A549 (cell line): ENCODE measurements around the gene COL28A1. TPM values are rescaled to one million over a fixed set of nuclear protein-coding genes. Genes with fewer than 3 reads are reported as not detected.

Experiments
- ATAC-seq, 2 experiments: fragments of 200-7000 bp in 1 of 2; fragments of >200 bp in 1 of 2; cut with Nextera tagmentation in 1 of 2; cut with Tn5 transposase in 1 of 2; 3 replicates each; pipeline versions ENCODE4 v1.8.0 to v1.9.1; 2018 to 2020; ENCODE audit warnings: mild to moderate bottlenecking in 1 of 2, moderate library complexity in 1 of 2
- CTCF ChIA-PET: fragments of 300-600 bp; sonication (Branson Sonifier 250); formaldehyde crosslinking; extraction: SDS; loops from one replicate; lab custom pipeline; 2021; ENCODE audit warnings: antibody characterized with exemption, inconsistent platforms; lab: Yijun Ruan, JAX
- POLR2A ChIA-PET: fragments of 350-600 bp; formaldehyde crosslinking; extraction: SDS; loops from one replicate; lab custom pipeline; 2021; ENCODE audit warnings: antibody characterized with exemption, inconsistent platforms; lab: Yijun Ruan, JAX
- DNase-seq, 2 experiments: peaks; one replicate each; pipeline versions ENCODE4 v3.0.0 to v3.0.0-alpha.2; 2011 to 2016; ENCODE audit warnings: low read depth in 1 of 2, low spot score in 1 of 2
- FAIRE-seq: peaks from 2 replicates; lab custom pipeline; 2011; peaks lifted over from hg19 to GRCh38; lab: Jason Lieb, UNC
- H3K27ac ChIP-seq, 2 experiments: fragments of >200 bp; sonication (Bioruptor Twin); formaldehyde crosslinking; 3 replicates each; pipeline ENCODE4 v1.5.1; 2016 to 2017
- H3K4me1 ChIP-seq: fragments of >200 bp; sonication (Bioruptor Twin); formaldehyde crosslinking; 3 replicates; pipeline ENCODE4 v1.6.1; 2016
- H3K4me2 ChIP-seq: fragments of >200 bp; sonication (Bioruptor Twin); formaldehyde crosslinking; 3 replicates; pipeline ENCODE4 v1.6.1; 2016
- H3K4me3 ChIP-seq: fragments of >200 bp; sonication (Bioruptor Twin); formaldehyde crosslinking; 3 replicates; pipeline ENCODE4 v1.5.1; 2016
- H3K9me3 ChIP-seq: fragments of >200 bp; sonication (Bioruptor Twin); formaldehyde crosslinking; 3 replicates; pipeline ENCODE4 v1.6.1; 2016
- ATOH8 ChIP-seq: fragments of 250-450 bp; sonication (Bioruptor Pico); IDR thresholded peaks from 2 replicates; pipeline ENCODE4 v1.5.0; 2020; ENCODE audit warnings: low read depth, mild to moderate bottlenecking, moderate library complexity
- BHLHE40 ChIP-seq: IDR thresholded peaks from 2 replicates; pipeline ENCODE4 v1.6.1; 2012; ENCODE audit warnings: low read depth, low read length, inconsistent platforms
- CEBPB ChIP-seq, 2 experiments: fragments of >200 bp in 1 of 2; sonication (Bioruptor Twin) in 1 of 2; formaldehyde crosslinking in 1 of 2; IDR thresholded peaks; 2 replicates each; pipeline ENCODE4 v1.6.1; 2012 to 2016
- CHD2 ChIP-seq: fragments of 150-350 bp; IDR thresholded peaks from 2 replicates; pipeline ENCODE4 v1.6.1; 2014; ENCODE audit warnings: low read length; ENCODE audit not compliant: partially characterized antibody
- CTCF ChIP-seq: fragments of >200 bp; sonication (Bioruptor Twin); formaldehyde crosslinking; IDR thresholded peaks from 3 replicates; pipeline ENCODE4 v1.5.1; 2016
- EHF ChIP-seq: fragments of 250-450 bp; sonication (Bioruptor Pico); IDR thresholded peaks from 2 replicates; pipeline ENCODE4 v1.5.0; 2020; ENCODE audit warnings: mild to moderate bottlenecking
- ESRRA ChIP-seq: fragments of 150-350 bp; IDR thresholded peaks from 2 replicates; pipeline ENCODE4 v1.6.1; 2014; ENCODE audit warnings: mild to moderate bottlenecking, low read length, borderline replicate concordance
- HEYL ChIP-seq: fragments of 250-450 bp; sonication (Bioruptor Pico); IDR thresholded peaks from 2 replicates; pipeline ENCODE4 v1.8.0; 2021; ENCODE audit warnings: mild to moderate bottlenecking, moderate library complexity
- HOXB13 ChIP-seq: fragments of 250-450 bp; sonication (Bioruptor Pico); IDR thresholded peaks from 2 replicates; pipeline ENCODE4 v1.5.0; 2020; ENCODE audit warnings: low read depth, mild to moderate bottlenecking, moderate library complexity
- JUN ChIP-seq, 2 experiments: fragments of >200 bp; sonication (Bioruptor Twin); formaldehyde crosslinking; IDR thresholded peaks; 2 replicates in 1 of 2; 3 replicates in 1 of 2; pipeline ENCODE4 v1.6.1; 2016 to 2017
- JUNB ChIP-seq: fragments of >200 bp; sonication (Bioruptor Twin); formaldehyde crosslinking; IDR thresholded peaks from 2 replicates; pipeline ENCODE4 v1.6.1; 2016
- KDM1A ChIP-seq: fragments of 200-600 bp; sonication (generic); IDR thresholded peaks from 2 replicates; pipeline ENCODE4 v1.6.1; 2016; ENCODE audit warnings: low read depth, mild to moderate bottlenecking
- MAZ ChIP-seq: fragments of 150-350 bp; IDR thresholded peaks from 2 replicates; pipeline ENCODE4 v1.6.1; 2014; ENCODE audit warnings: antibody characterized with exemption, low read depth, low read length, borderline replicate concordance
- MYC ChIP-seq: IDR thresholded peaks from 2 replicates; pipeline ENCODE4 v1.6.1; 2012; ENCODE audit warnings: mild to moderate bottlenecking, inconsistent platforms, low read length, improper control_type of control experiment, borderline replicate concordance
- NPAS2 ChIP-seq: fragments of 250-450 bp; sonication (Bioruptor Pico); IDR thresholded peaks from 2 replicates; pipeline ENCODE4 v1.8.0; 2022; ENCODE audit warnings: mild to moderate bottlenecking, moderate library complexity, borderline replicate concordance
- POLR2AphosphoS2 ChIP-seq: conservative IDR thresholded peaks from 2 replicates; pipeline ENCODE4 v1.6.1; 2012; ENCODE audit warnings: low read length, improper control_type of control experiment, inconsistent platforms
- RAD21 ChIP-seq, 2 experiments: fragments of >200 bp in 1 of 2; sonication (Bioruptor Twin) in 1 of 2; formaldehyde crosslinking in 1 of 2; IDR thresholded peaks in 1 of 2; conservative IDR thresholded peaks in 1 of 2; 2 replicates in 1 of 2; 3 replicates in 1 of 2; pipeline ENCODE4 v1.6.1; 2012 to 2018; ENCODE audit warnings: inconsistent platforms in 1 of 2
- RCOR1 ChIP-seq: fragments of 150-350 bp; IDR thresholded peaks from 2 replicates; pipeline ENCODE4 v1.6.1; 2014; ENCODE audit warnings: antibody characterized with exemption, low read length, low read depth
- RFX5 ChIP-seq: fragments of 450-650 bp; IDR thresholded peaks from 2 replicates; pipeline ENCODE4 v1.7.1; 2014; ENCODE audit warnings: antibody characterized with exemption, mild to moderate bottlenecking, moderate library complexity
- SMC3 ChIP-seq: fragments of >200 bp; sonication (Bioruptor Twin); formaldehyde crosslinking; IDR thresholded peaks from 3 replicates; pipeline ENCODE4 v1.6.1; 2018; ENCODE audit warnings: inconsistent platforms
- SREBF2 ChIP-seq: fragments of 450-650 bp; IDR thresholded peaks from 2 replicates; pipeline ENCODE4 v1.6.1; 2014; ENCODE audit warnings: mild to moderate bottlenecking, moderate library complexity
- TP53 ChIP-seq: fragments of 250-450 bp; sonication (Bioruptor Pico); IDR thresholded peaks from 2 replicates; pipeline ENCODE4 v1.5.0; 2021; ENCODE audit warnings: mild to moderate bottlenecking, moderate library complexity
- ZC3H11A ChIP-seq: fragments of 450-650 bp; IDR thresholded peaks from 2 replicates; pipeline ENCODE4 v1.6.1; 2014; ENCODE audit warnings: antibody characterized with exemption, mild to moderate bottlenecking
- WGBS: methylation state at CpG from one replicate; pipeline ENCODE4 v1.1.6; 2017; ENCODE audit errors: missing lambda C conversion rate; 5-methylcytosine and 5-hydroxymethylcytosine counted together
- polyA plus RNA-seq, 4 experiments: library from polyadenylated mRNA; depleted of rRNA in 3 of 4; stranded (reverse); fragments of >200 nt; fragmentation: RNase III in 1 of 4; extraction: RNeasy Plus Mini Kit Qiagen cat#74134 plus additional on column Dnase treatment in 1 of 4; gene quantifications; 2 replicates in 3 of 4; 3 replicates in 1 of 4; pipeline ENCODE4 v1.2.3, GENCODE V29; 2011 to 2017
- TF ChIP-seq, protein P1 (sequence below): fragments of >200 bp; sonication (Bioruptor Twin); formaldehyde crosslinking; IDR thresholded peaks from 2 replicates; pipeline ENCODE4 v1.6.1; 2016
- TF ChIP-seq, protein P2 (sequence below): IDR thresholded peaks from 2 replicates; pipeline ENCODE4 v1.6.1; 2012; ENCODE audit warnings: low read depth, borderline replicate concordance
- TF ChIP-seq, protein P3 (sequence below): fragments of 150-350 bp; IDR thresholded peaks from 2 replicates; pipeline ENCODE4 v1.6.1; 2014; ENCODE audit warnings: low read depth, mild to moderate bottlenecking, low read length

The COL28A1 gene
- polyA plus RNA-seq, 2 of the 4 experiments (the other 2 are of a cell fraction) = 0.08 to 0.17 TPM

- 0 out of 3 replicates have a peak, but pooled peaks have one; percentile 7 for TF ChIP-seq SMC3
- no peak for TF ChIP-seq MAZ
- no peak for TF ChIP-seq CEBPB (IDR thresholded peaks at IDR 0.05)
- TF ChIP-seq EHF = no peak
- TF ChIP-seq RFX5 = peak; percentile 60; the same call in 1 of the 2 replicates
These were observed 31.3 kb upstream of the COL28A1 start, which contains the start of gene MIOS (continued) for GRCh38 chr7:7566651-7567611.

GRCh38 chr7:7565746-7566650, 30.3 kb upstream of the COL28A1 start:
- ChIA-PET POLR2A (no interaction called here), CTCF (interaction anchor here (0.6 to 1.3 kb wide), 2 partner anchors 77 to 566 kb away, joined by 3 to 4 read pairs; no protein-coding TSS in a partner anchor)
- peak overlapping the region; percentile 89 for H3K4me3 ChIP-seq
- FAIRE-seq = no peak
- no peaks in the 10 kb centered on the region for H3K9me3 ChIP-seq
- WGBS = 84% methylated on average over 26 of the region's 26 CpGs
- peak in 1 of 2 experiments; percentile 8 for DNase-seq
- H3K4me1 ChIP-seq = peaks cover 37% of the 10 kb centered on the region
- peak; percentile 25 to 47 for ATAC-seq
- H3K4me2 ChIP-seq = peak overlapping the region; percentile 67
- TF ChIP-seq JUN (IDR thresholded peaks at IDR 0.05) (no peak), RCOR1 (no peak), JUNB (no peak), CHD2 (no peak), HEYL (CRISPR knock-in tag) (no peak), EHF (no peak), RAD21 (conservative IDR thresholded peaks at IDR 0.05 in 1 of 2, IDR thresholded peaks at IDR 0.05 in 1 of 2) (no peak)
- TF ChIP-seq, all 56 proteins: peak for 0
- H3K27ac ChIP-seq = peak overlapping the region; percentile 93 to 99

- POLR2A ChIA-PET = interaction anchor here (0.6 to 1.6 kb wide), 4 partner anchors 75 to 383 kb away, joined by 3 to 6 read pairs (median 4); partner anchors contain the start of gene UMAD1
- DNase-seq = no peak
- ATAC-seq = no peak
- CTCF ChIA-PET = interaction anchor here (1.7 to 2.1 kb wide), 2 partner anchors 23 to 141 kb away, joined by 5 to 10 read pairs; no protein-coding TSS in a partner anchor
- WGBS = 96% methylated on average over 4 of the region's 4 CpGs
- Histone ChIP-seq H3K27ac (peak overlapping the region in 1 of 2 experiments; percentile 44; a peak in 2 of 6 replicates), H3K4me3 (no peak overlapping the region), H3K9me3 (no peaks in the 10 kb centered on the region; the same call in 2 of the 3 replicates), H3K4me2 (peak overlapping the region; percentile 59), H3K4me1 (peaks cover 37% of the 10 kb centered on the region)
- no peak for FAIRE-seq
- no peak for TF ChIP-seq POLR2AphosphoS2
- no peak for TF ChIP-seq KDM1A
- no peak for TF ChIP-seq BHLHE40
- no peak for TF ChIP-seq TP53 (CRISPR knock-in tag)
- no peak for TF ChIP-seq NPAS2
- no peak for TF ChIP-seq MYC
- TF ChIP-seq CTCF = no peak
- TF ChIP-seq HOXB13 = no peak
- no peak for TF ChIP-seq JUNB
- no peak for TF ChIP-seq SREBF2
- no peak for TF ChIP-seq ESRRA
- TF ChIP-seq ZC3H11A = no peak
- no peak for TF ChIP-seq RCOR1
- TF ChIP-seq, protein P1, sequence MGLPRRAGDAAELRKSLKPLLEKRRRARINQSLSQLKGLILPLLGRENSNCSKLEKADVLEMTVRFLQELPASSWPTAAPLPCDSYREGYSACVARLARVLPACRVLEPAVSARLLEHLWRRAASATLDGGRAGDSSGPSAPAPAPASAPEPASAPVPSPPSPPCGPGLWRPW = no peak
- TF ChIP-seq, protein P2, sequence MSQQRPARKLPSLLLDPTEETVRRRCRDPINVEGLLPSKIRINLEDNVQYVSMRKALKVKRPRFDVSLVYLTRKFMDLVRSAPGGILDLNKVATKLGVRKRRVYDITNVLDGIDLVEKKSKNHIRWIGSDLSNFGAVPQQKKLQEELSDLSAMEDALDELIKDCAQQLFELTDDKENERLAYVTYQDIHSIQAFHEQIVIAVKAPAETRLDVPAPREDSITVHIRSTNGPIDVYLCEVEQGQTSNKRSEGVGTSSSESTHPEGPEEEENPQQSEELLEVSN = no peak
- TF ChIP-seq ATOH8 (CRISPR knock-in tag) = no peak
- TF ChIP-seq, protein P3, sequence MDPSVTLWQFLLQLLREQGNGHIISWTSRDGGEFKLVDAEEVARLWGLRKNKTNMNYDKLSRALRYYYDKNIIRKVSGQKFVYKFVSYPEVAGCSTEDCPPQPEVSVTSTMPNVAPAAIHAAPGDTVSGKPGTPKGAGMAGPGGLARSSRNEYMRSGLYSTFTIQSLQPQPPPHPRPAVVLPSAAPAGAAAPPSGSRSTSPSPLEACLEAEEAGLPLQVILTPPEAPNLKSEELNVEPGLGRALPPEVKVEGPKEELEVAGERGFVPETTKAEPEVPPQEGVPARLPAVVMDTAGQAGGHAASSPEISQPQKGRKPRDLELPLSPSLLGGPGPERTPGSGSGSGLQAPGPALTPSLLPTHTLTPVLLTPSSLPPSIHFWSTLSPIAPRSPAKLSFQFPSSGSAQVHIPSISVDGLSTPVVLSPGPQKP = no peak
These were observed 29.5 kb upstream of the COL28A1 start for GRCh38 chr7:7565018-7565680.
